A549 (cell line): ENCODE results near the gene TECPR2. TPM values are rescaled to one million over a fixed set of nuclear protein-coding genes. Genes with fewer than 3 reads are reported as not detected.
"Not testable (repeated sequence)": the region's sequence is repeated elsewhere in the genome, so short reads cannot be mapped to it uniquely, and the experiment has no call there.

Source experiments
- ATAC-seq, 2 experiments: fragments of 200-7000 bp in 1 of 2; fragments of >200 bp in 1 of 2; cut with Nextera tagmentation in 1 of 2; cut with Tn5 transposase in 1 of 2; 3 replicates each; pipeline versions ENCODE4 v1.8.0 to v1.9.1; 2018 to 2020; ENCODE audit warnings: mild to moderate bottlenecking in 1 of 2, moderate library complexity in 1 of 2
- CTCF ChIA-PET: fragments of 300-600 bp; sonication (Branson Sonifier 250); formaldehyde crosslinking; extraction: SDS; loops from one replicate; lab custom pipeline; 2021; ENCODE audit warnings: antibody characterized with exemption, inconsistent platforms; lab: Yijun Ruan, JAX
- POLR2A ChIA-PET: fragments of 350-600 bp; formaldehyde crosslinking; extraction: SDS; loops from one replicate; lab custom pipeline; 2021; ENCODE audit warnings: antibody characterized with exemption, inconsistent platforms; lab: Yijun Ruan, JAX
- DNase-seq, 2 experiments: peaks; one replicate each; pipeline versions ENCODE4 v3.0.0 to v3.0.0-alpha.2; 2011 to 2016; ENCODE audit warnings: low read depth in 1 of 2, low spot score in 1 of 2
- FAIRE-seq: peaks from 2 replicates; lab custom pipeline; 2011; peaks lifted over from hg19 to GRCh38; lab: Jason Lieb, UNC
- H3K27ac ChIP-seq, 2 experiments: fragments of >200 bp; sonication (Bioruptor Twin); formaldehyde crosslinking; 3 replicates each; pipeline ENCODE4 v1.5.1; 2016 to 2017
- H3K4me1 ChIP-seq: fragments of >200 bp; sonication (Bioruptor Twin); formaldehyde crosslinking; 3 replicates; pipeline ENCODE4 v1.6.1; 2016
- H3K4me2 ChIP-seq: fragments of >200 bp; sonication (Bioruptor Twin); formaldehyde crosslinking; 3 replicates; pipeline ENCODE4 v1.6.1; 2016
- H3K4me3 ChIP-seq: fragments of >200 bp; sonication (Bioruptor Twin); formaldehyde crosslinking; 3 replicates; pipeline ENCODE4 v1.5.1; 2016
- H3K9me3 ChIP-seq: fragments of >200 bp; sonication (Bioruptor Twin); formaldehyde crosslinking; 3 replicates; pipeline ENCODE4 v1.6.1; 2016
- BHLHE40 ChIP-seq: IDR thresholded peaks from 2 replicates; pipeline ENCODE4 v1.6.1; 2012; ENCODE audit warnings: low read depth, low read length, inconsistent platforms
- CEBPB ChIP-seq, 2 experiments: fragments of >200 bp in 1 of 2; sonication (Bioruptor Twin) in 1 of 2; formaldehyde crosslinking in 1 of 2; IDR thresholded peaks; 2 replicates each; pipeline ENCODE4 v1.6.1; 2012 to 2016
- EHMT2 ChIP-seq: fragments of 200-600 bp; sonication (generic); IDR thresholded peaks from 2 replicates; pipeline ENCODE4 v1.6.1; 2016; ENCODE audit warnings: antibody characterized with exemption, low read depth, mild to moderate bottlenecking, moderate library complexity
- EP300 ChIP-seq, 2 experiments: fragments of >200 bp; sonication (Bioruptor Twin); formaldehyde crosslinking; IDR thresholded peaks; 2 replicates in 1 of 2; 3 replicates in 1 of 2; pipeline ENCODE4 v1.6.1; 2016 to 2017
- FOSB ChIP-seq: fragments of 250-450 bp; sonication (Bioruptor Pico); IDR thresholded peaks from 2 replicates; pipeline ENCODE4 v1.5.0; 2020; ENCODE audit warnings: mild to moderate bottlenecking, moderate library complexity
- FOSL2 ChIP-seq, 2 experiments: fragments of 450-650 bp in 1 of 2; fragments of >200 bp in 1 of 2; sonication (Bioruptor Twin) in 1 of 2; formaldehyde crosslinking; IDR thresholded peaks; 2 replicates each; pipeline versions ENCODE4 v1.5.0 to v1.6.1; 2016 to 2020; ENCODE audit warnings: mild to moderate bottlenecking in 1 of 2, moderate library complexity in 1 of 2
- GATA3 ChIP-seq: IDR thresholded peaks from 2 replicates; pipeline ENCODE4 v1.6.1; 2012; ENCODE audit warnings: borderline replicate concordance
- HDAC2 ChIP-seq: fragments of 200-600 bp; sonication (generic); IDR thresholded peaks from 2 replicates; pipeline ENCODE4 v1.6.1; 2016
- HEYL ChIP-seq: fragments of 250-450 bp; sonication (Bioruptor Pico); IDR thresholded peaks from 2 replicates; pipeline ENCODE4 v1.8.0; 2021; ENCODE audit warnings: mild to moderate bottlenecking, moderate library complexity
- HOXA7 ChIP-seq: fragments of 250-450 bp; sonication (Bioruptor Pico); IDR thresholded peaks from 2 replicates; pipeline ENCODE4 v1.5.0; 2020; ENCODE audit warnings: mild to moderate bottlenecking, moderate library complexity
- KDM1A ChIP-seq: fragments of 200-600 bp; sonication (generic); IDR thresholded peaks from 2 replicates; pipeline ENCODE4 v1.6.1; 2016; ENCODE audit warnings: low read depth, mild to moderate bottlenecking
- MYC ChIP-seq: IDR thresholded peaks from 2 replicates; pipeline ENCODE4 v1.6.1; 2012; ENCODE audit warnings: mild to moderate bottlenecking, inconsistent platforms, low read length, improper control_type of control experiment, borderline replicate concordance
- NFE2L2 ChIP-seq: fragments of 150-350 bp; conservative IDR thresholded peaks from 2 replicates; pipeline ENCODE4 v1.6.1; 2014; ENCODE audit warnings: low read length
- NPAS2 ChIP-seq: fragments of 250-450 bp; sonication (Bioruptor Pico); IDR thresholded peaks from 2 replicates; pipeline ENCODE4 v1.8.0; 2022; ENCODE audit warnings: mild to moderate bottlenecking, moderate library complexity, borderline replicate concordance
- PHF8 ChIP-seq: fragments of 200-600 bp; sonication (generic); IDR thresholded peaks from 2 replicates; pipeline ENCODE4 v1.6.1; 2016; ENCODE audit warnings: low read depth, mild to moderate bottlenecking, antibody characterized with exemption, moderate library complexity, borderline replicate concordance
- POLR2AphosphoS2 ChIP-seq: conservative IDR thresholded peaks from 2 replicates; pipeline ENCODE4 v1.6.1; 2012; ENCODE audit warnings: low read length, improper control_type of control experiment, inconsistent platforms
- REST ChIP-seq: fragments of 200-600 bp; sonication (generic); IDR thresholded peaks from 2 replicates; pipeline ENCODE4 v1.6.1; 2016; ENCODE audit warnings: antibody characterized with exemption, mild to moderate bottlenecking, moderate library complexity
- RFX5 ChIP-seq: fragments of 450-650 bp; IDR thresholded peaks from 2 replicates; pipeline ENCODE4 v1.7.1; 2014; ENCODE audit warnings: antibody characterized with exemption, mild to moderate bottlenecking, moderate library complexity
- TP53 ChIP-seq: fragments of 250-450 bp; sonication (Bioruptor Pico); IDR thresholded peaks from 2 replicates; pipeline ENCODE4 v1.5.0; 2021; ENCODE audit warnings: mild to moderate bottlenecking, moderate library complexity
- USF2 ChIP-seq: fragments of 450-650 bp; IDR thresholded peaks from 2 replicates; pipeline ENCODE4 v1.6.1; 2014; ENCODE audit warnings: antibody characterized with exemption
- WGBS: methylation state at CpG from one replicate; pipeline ENCODE4 v1.1.6; 2017; ENCODE audit errors: missing lambda C conversion rate; 5-methylcytosine and 5-hydroxymethylcytosine counted together
- polyA plus RNA-seq, 4 experiments: library from polyadenylated mRNA; depleted of rRNA in 3 of 4; stranded (reverse); fragments of >200 nt; fragmentation: RNase III in 1 of 4; extraction: RNeasy Plus Mini Kit Qiagen cat#74134 plus additional on column Dnase treatment in 1 of 4; gene quantifications; 2 replicates in 3 of 4; 3 replicates in 1 of 4; pipeline ENCODE4 v1.2.3, GENCODE V29; 2011 to 2017
- TF ChIP-seq, protein P1 (sequence below): fragments of 250-450 bp; sonication (Bioruptor Pico); IDR thresholded peaks from 2 replicates; pipeline ENCODE4 v1.5.0; 2020; ENCODE audit warnings: low read depth, mild to moderate bottlenecking, moderate library complexity
- TF ChIP-seq, protein P2 (sequence below): fragments of >200 bp; sonication (Bioruptor Twin); formaldehyde crosslinking; IDR thresholded peaks from 3 replicates; pipeline ENCODE4 v1.6.1; 2016
- TF ChIP-seq, protein P3 (sequence below): fragments of >200 bp; sonication (Bioruptor Twin); formaldehyde crosslinking; IDR thresholded peaks from 2 replicates; pipeline ENCODE4 v1.6.1; 2016

The TECPR2 gene
- polyA plus RNA-seq, 2 of the 4 experiments (the other 2 are of a cell fraction), result 5.9 to 7.6 TPM

DNA sequence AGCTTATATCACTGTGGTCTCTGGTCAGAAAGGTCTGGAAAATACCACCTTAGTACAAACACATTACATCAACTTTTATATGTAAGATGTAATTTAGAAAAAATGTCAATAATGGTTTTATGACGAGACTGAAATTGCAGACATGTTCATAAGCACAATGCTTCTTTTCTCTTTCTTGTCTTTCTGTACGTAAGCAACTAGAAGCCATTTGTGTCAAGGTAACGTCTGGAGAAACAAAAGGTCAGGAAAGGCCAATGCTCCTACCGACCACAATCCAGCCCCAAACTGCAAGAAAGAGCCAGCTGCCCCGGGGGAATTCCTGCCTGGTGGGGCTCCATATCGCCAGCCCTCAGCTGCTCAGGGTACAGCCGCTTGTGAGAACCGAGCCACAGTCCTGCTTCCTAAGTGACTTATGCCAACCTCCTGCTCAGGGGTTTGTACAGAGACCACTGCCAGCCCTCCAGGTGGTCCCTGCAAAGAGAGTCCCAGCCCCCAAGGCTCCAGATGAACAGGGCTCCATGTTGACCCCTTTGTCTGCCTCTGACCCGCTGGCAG is 36.9 kb upstream of the TECPR2 start:
- no peak overlapping the region for H3K4me2 ChIP-seq
- no peak overlapping the region for H3K27ac ChIP-seq
- no peaks in the 10 kb centered on the region for H3K9me3 ChIP-seq
- no peak for ATAC-seq
- ChIA-PET POLR2A (no interaction called here), CTCF (interaction anchor here (1.1 kb wide), 3 partner anchors 9 to 230 kb away, joined by 4 to 7 read pairs (median 4); no protein-coding TSS in a partner anchor)
- peaks cover 10% of the 10 kb centered on the region; the same call in 2 of the 3 replicates for H3K4me1 ChIP-seq
- FAIRE-seq, result no peak
- no peak overlapping the region for H3K4me3 ChIP-seq
- TF ChIP-seq MYC, result no peak
- no peak for TF ChIP-seq FOSB (CRISPR knock-in tag)
- no peak for TF ChIP-seq RFX5
- no peak for TF ChIP-seq REST
- no peak for TF ChIP-seq USF2
- TF ChIP-seq CEBPB (IDR thresholded peaks at IDR 0.05), result no peak
- no peak for TF ChIP-seq EHMT2
- TF ChIP-seq, protein P1, sequence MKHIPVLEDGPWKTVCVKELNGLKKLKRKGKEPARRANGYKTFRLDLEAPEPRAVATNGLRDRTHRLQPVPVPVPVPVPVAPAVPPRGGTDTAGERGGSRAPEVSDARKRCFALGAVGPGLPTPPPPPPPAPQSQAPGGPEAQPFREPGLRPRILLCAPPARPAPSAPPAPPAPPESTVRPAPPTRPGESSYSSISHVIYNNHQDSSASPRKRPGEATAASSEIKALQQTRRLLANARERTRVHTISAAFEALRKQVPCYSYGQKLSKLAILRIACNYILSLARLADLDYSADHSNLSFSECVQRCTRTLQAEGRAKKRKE (CRISPR knock-in tag), result no peak
- TF ChIP-seq PHF8, result no peak
- TF ChIP-seq HEYL (CRISPR knock-in tag), result no peak
- no peak for TF ChIP-seq EP300 (IDR thresholded peaks at IDR 0.05)
- no peak for TF ChIP-seq HOXA7
- TF ChIP-seq, all 56 proteins: peak for 0
- 81% methylated on average over 9 of the region's 9 CpGs for WGBS
- no peak for DNase-seq

DNA sequence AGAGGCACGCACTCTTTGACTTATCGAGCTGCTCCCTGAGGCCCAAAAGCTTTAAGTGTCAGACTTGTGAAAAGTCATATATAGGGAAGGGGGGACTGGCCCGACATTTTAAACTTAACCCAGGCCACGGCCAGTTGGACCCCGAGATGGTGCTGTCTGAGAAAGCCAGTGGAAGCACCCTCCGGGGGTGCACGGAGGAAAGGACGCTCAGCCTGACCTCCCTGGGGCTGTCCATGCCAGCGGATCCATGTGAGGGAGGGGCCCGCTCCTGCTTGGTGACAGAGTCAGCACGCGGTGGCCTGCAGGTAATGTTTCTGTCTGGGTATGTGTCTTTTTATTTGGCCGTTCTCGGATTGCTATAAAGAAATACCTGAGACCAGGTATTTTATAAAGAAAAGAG is 36.2 kb upstream of the TECPR2 start:
- no peak for FAIRE-seq
- Histone ChIP-seq H3K4me1 (peaks cover 8% of the 10 kb centered on the region; the same call in 2 of the 3 replicates), H3K9me3 (no peaks in the 10 kb centered on the region), H3K4me2 (no peak overlapping the region), H3K4me3 (no peak overlapping the region), H3K27ac (no peak overlapping the region)
- no peak for DNase-seq
- ChIA-PET CTCF (no interaction called here), POLR2A (no interaction called here)
- ATAC-seq, result no peak
- TF ChIP-seq PHF8 (no peak), EHMT2 (no peak), HDAC2 (no peak), BHLHE40 (no peak), KDM1A (no peak), FOSL2 (IDR thresholded peaks at IDR 0.05) (no peak), FOSL2 (CRISPR knock-in tag; IDR thresholded peaks at IDR 0.05) (no peak), NPAS2 (no peak), NFE2L2 (no peak), TP53 (CRISPR knock-in tag) (no peak), CEBPB (IDR thresholded peaks at IDR 0.05) (no peak), REST (no peak), GATA3 (no peak), POLR2AphosphoS2 (no peak), HOXA7 (no peak)
- TF ChIP-seq, protein P2, sequence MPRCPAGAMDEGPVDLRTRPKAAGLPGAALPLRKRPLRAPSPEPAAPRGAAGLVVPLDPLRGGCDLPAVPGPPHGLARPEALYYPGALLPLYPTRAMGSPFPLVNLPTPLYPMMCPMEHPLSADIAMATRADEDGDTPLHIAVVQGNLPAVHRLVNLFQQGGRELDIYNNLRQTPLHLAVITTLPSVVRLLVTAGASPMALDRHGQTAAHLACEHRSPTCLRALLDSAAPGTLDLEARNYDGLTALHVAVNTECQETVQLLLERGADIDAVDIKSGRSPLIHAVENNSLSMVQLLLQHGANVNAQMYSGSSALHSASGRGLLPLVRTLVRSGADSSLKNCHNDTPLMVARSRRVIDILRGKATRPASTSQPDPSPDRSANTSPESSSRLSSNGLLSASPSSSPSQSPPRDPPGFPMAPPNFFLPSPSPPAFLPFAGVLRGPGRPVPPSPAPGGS, result no peak
- TF ChIP-seq, protein P3, sequence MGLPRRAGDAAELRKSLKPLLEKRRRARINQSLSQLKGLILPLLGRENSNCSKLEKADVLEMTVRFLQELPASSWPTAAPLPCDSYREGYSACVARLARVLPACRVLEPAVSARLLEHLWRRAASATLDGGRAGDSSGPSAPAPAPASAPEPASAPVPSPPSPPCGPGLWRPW, result no peak
- 91% methylated on average over 14 of the region's 14 CpGs for whole genome bisulfite sequencing

DNA sequence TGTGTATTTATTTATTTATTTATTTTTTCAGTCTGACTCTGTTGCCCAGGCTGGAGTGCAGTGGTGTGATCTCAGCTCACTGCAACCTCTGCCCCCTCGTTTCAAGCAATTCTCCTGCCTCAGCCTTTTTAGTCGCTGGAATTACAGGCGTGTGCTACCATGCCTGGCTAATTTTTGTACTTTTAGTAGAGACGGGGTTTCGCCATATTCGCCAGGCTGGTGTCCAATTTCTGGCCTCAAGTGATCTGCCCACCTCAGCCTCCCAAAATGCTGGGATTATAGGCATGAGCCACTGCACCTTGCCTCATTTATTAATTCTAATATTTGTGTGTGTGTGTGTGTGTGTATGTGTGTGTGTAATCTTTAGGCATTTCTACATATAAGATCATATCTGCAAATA is 33.4 kb upstream of the TECPR2 start:
- ATAC-seq, H3K4me3 ChIP-seq, POLR2A ChIA-PET: not testable (repeated sequence)

More for the DNA sequence above, 33.4 kb upstream of the TECPR2 start:
- not testable (repeated sequence) for H3K4me1 ChIP-seq, H3K9me3 ChIP-seq, DNase-seq, H3K4me2 ChIP-seq, H3K27ac ChIP-seq, FAIRE-seq
- WGBS, result 92% methylated on average over 6 of the region's 6 CpGs
- CTCF ChIA-PET, result interaction anchor here (10.7 kb wide), 1 partner anchor 9 kb away, joined by 100 read pairs; the partner anchor contains the start of gene ZNF839
